ENCODE measurements around the gene TTC34. TPM values are rescaled to one million over a fixed set of nuclear protein-coding genes. Genes with fewer than 3 reads are reported as not detected.

The TTC34 gene
- total RNA-seq, 1 donor from 2014 or later = 3.1 TPM

GRCh38 chr1:2637442-2638145 lies 163.9 kb downstream of the TTC34 start:
- H3K4me3 Mint-ChIP-seq = no peak overlapping the region
- H3K27ac Mint-ChIP-seq = no peak overlapping the region
- DNase-seq (ENCODE audit: extremely low spot score, unreplicated experiment) = peak; percentile 54
- peaks cover 15% of the 10 kb centered on the region for H3K27me3 Mint-ChIP-seq
- TF ChIP-seq, protein P1, sequence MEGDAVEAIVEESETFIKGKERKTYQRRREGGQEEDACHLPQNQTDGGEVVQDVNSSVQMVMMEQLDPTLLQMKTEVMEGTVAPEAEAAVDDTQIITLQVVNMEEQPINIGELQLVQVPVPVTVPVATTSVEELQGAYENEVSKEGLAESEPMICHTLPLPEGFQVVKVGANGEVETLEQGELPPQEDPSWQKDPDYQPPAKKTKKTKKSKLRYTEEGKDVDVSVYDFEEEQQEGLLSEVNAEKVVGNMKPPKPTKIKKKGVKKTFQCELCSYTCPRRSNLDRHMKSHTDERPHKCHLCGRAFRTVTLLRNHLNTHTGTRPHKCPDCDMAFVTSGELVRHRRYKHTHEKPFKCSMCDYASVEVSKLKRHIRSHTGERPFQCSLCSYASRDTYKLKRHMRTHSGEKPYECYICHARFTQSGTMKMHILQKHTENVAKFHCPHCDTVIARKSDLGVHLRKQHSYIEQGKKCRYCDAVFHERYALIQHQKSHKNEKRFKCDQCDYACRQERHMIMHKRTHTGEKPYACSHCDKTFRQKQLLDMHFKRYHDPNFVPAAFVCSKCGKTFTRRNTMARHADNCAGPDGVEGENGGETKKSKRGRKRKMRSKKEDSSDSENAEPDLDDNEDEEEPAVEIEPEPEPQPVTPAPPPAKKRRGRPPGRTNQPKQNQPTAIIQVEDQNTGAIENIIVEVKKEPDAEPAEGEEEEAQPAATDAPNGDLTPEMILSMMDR (conservative IDR thresholded peaks at IDR 0.05) = no peak
- no peaks in the 10 kb centered on the region for H3K9me3 Mint-ChIP-seq
- no peaks in the 10 kb centered on the region for H3K4me1 Mint-ChIP-seq (ENCODE audit: unreplicated experiment)
- no peaks in the 10 kb centered on the region for H3K36me3 Mint-ChIP-seq

GRCh38 chr1:2636733-2637132 lies 164.8 kb downstream of the TTC34 start:
- H3K36me3 Mint-ChIP-seq = no peaks in the 10 kb centered on the region
- H3K4me1 Mint-ChIP-seq (ENCODE audit: unreplicated experiment) = peaks cover under 1% of the 10 kb centered on the region
- peak; percentile 47 for DNase-seq (ENCODE audit: extremely low spot score, unreplicated experiment)
- peaks cover 20% of the 10 kb centered on the region for H3K27me3 Mint-ChIP-seq
- no peaks in the 10 kb centered on the region for H3K9me3 Mint-ChIP-seq
- H3K4me3 Mint-ChIP-seq = no peak overlapping the region
- no peak overlapping the region for H3K27ac Mint-ChIP-seq
- TF ChIP-seq, protein P1 (conservative IDR thresholded peaks at IDR 0.05) = no peak

DNA sequence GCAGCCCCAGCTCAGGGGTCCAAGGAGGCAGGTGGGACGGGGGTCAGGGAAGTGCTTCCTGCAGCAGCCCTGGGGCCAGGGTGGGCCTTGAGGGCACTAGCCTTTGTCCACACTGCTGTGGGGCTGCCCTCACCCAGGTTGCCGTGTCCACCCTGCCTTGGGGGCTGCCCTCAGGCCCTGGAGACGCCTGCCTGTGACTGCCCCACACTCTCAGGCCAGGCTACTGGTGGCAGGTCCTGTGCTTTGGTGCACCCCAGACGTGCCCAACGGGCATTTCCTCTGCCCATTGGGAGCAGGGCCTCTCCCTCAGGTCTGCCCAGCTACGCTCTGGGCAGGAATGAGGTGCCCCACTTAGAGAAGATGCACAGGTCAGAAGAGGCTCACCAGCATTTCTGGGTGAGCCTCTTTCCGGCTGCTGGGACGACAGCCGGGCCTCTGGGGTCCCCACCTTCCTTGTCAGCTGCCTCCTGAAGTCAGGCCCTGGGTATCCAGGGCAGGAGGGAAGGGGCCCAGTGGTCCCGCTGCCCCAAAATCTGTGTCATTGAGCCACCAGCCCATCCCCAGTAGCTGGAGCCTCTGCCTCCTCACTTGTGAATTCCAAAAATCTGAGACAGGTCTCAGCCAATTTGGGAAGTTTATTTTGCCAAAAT lies 166.0 kb downstream of the TTC34 start:
- Mint-ChIP-seq H3K4me3 (no peak overlapping the region), H3K4me1 (ENCODE audit: unreplicated experiment) (peaks cover 6% of the 10 kb centered on the region), H3K36me3 (no peaks in the 10 kb centered on the region), H3K9me3 (no peaks in the 10 kb centered on the region), H3K27me3 (peaks cover 30% of the 10 kb centered on the region), H3K27ac (no peak overlapping the region)
- DNase-seq (ENCODE audit: extremely low spot score, unreplicated experiment) = peak; percentile 65
- TF ChIP-seq, protein P1 (conservative IDR thresholded peaks at IDR 0.05) = no peak

GRCh38 chr1:2633936-2634491 lies 167.5 kb downstream of the TTC34 start:
- peak; percentile 68 for DNase-seq (ENCODE audit: extremely low spot score, unreplicated experiment)
- Mint-ChIP-seq H3K27me3 (peaks cover 41% of the 10 kb centered on the region), H3K4me3 (no peak overlapping the region), H3K27ac (no peak overlapping the region), H3K9me3 (no peaks in the 10 kb centered on the region), H3K36me3 (no peaks in the 10 kb centered on the region), H3K4me1 (ENCODE audit: unreplicated experiment) (peaks cover 6% of the 10 kb centered on the region)
- TF ChIP-seq, protein P1 (conservative IDR thresholded peaks at IDR 0.05) = no peak

DNA sequence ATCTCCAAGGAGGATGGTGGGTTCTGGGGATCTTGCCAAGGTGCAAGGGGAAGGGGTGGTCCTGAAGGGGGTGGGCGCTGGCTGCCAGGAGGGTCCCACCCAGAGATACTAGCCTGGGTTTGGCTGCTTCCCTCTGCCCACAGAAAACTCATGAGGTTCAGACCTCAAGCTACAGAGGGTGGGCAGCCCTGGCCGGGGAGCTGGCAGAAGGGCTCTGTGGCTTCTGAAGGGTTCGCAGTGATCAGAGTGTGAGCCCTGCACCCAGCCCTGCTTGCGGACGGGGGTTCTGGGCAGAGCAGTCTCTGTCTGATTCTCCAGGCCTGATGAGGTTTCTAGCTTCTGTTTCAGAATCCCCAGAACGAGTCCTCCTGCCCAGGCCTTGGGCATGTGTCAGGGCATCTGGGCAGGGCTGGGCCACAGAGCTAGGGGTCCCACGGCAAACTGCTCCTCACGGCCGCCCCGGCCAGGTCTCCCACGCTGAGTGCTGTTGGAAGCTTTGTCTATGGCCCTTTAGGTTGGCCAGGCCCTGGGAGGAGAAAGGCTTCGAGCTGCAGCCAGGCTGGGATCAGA lies 168.0 kb downstream of the TTC34 start:
- TF ChIP-seq, protein P1 (conservative IDR thresholded peaks at IDR 0.05) = no peak
- Mint-ChIP-seq H3K36me3 (no peaks in the 10 kb centered on the region), H3K4me1 (ENCODE audit: unreplicated experiment) (peaks cover 6% of the 10 kb centered on the region), H3K27ac (no peak overlapping the region), H3K9me3 (no peaks in the 10 kb centered on the region), H3K27me3 (peaks cover 41% of the 10 kb centered on the region), H3K4me3 (no peak overlapping the region)
- peak; percentile 57 for DNase-seq (ENCODE audit: extremely low spot score, unreplicated experiment)

All from type B pancreatic cell (in vitro differentiated cells).